Tibial nerve (tissue), 4 donors: Measurements from ENCODE around the gene MAPK11.

ENCODE experiments used
- EP300 ChIP-seq, 2 donors: sonication (generic); formaldehyde crosslinking; IDR thresholded peaks; one replicate each; pipeline ENCODE4 v1.6.1; 2017; ENCODE audit warnings: antibody characterized with exemption in 2 of 2, mild to moderate bottlenecking in 1 of 2
- POLR2A ChIP-seq, 2 donors: fragments of 450-650 bp; IDR thresholded peaks; one replicate each; pipeline ENCODE4 v1.6.1; 2017; ENCODE audit warnings: antibody characterized with exemption in 2 of 2, mild to moderate bottlenecking in 2 of 2, moderate library complexity in 2 of 2
- TF ChIP-seq, protein P1 (sequence below), 5 experiments: fragments of 200-600 bp in 3 of 5; fragments of 450-650 bp in 2 of 5; sonication (generic) in 3 of 5; IDR thresholded peaks; one replicate each; pipeline ENCODE4 v1.5.1; 2016 to 2019; ENCODE audit warnings: antibody characterized with exemption in 5 of 5, mild to moderate bottlenecking in 3 of 5, moderate library complexity in 2 of 5

DNA sequence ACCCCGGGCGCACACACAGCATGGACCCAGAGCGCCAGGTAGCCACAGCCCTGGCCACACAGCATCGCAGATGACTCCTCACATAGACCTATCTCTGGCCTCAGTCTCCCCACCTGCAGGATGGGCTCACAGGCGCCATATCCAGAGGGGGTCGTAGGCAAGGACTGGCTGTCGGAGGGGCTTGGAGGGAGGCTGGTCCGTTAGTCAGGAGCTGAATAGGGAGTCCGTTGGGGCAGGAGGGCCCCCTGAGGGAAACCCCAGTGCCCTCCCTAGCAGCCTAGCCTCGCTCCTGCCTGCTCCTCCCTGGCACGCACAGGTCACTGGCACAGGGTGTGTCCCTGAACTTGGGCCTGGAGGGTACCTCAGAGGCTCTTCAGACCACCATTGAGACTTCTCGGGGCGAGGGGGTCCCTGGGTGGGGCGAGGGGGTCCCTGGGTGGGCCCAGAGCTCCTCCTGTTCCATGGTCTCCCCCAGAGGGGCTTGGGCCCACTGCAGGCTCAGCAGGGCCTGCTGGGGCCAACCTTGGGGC, 35.3 kb upstream of the MAPK11 start:
- TF ChIP-seq, protein P1, sequence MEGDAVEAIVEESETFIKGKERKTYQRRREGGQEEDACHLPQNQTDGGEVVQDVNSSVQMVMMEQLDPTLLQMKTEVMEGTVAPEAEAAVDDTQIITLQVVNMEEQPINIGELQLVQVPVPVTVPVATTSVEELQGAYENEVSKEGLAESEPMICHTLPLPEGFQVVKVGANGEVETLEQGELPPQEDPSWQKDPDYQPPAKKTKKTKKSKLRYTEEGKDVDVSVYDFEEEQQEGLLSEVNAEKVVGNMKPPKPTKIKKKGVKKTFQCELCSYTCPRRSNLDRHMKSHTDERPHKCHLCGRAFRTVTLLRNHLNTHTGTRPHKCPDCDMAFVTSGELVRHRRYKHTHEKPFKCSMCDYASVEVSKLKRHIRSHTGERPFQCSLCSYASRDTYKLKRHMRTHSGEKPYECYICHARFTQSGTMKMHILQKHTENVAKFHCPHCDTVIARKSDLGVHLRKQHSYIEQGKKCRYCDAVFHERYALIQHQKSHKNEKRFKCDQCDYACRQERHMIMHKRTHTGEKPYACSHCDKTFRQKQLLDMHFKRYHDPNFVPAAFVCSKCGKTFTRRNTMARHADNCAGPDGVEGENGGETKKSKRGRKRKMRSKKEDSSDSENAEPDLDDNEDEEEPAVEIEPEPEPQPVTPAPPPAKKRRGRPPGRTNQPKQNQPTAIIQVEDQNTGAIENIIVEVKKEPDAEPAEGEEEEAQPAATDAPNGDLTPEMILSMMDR (IDR thresholded peaks at IDR 0.05), result no peak
- TF ChIP-seq POLR2A (IDR thresholded peaks at IDR 0.05) (no peak), EP300 (IDR thresholded peaks at IDR 0.05) (no peak)
